K562 (cell line): Measurements from ENCODE around the gene MMEL1.

ENCODE experiments used
- DNMT1 ChIP-seq: fragments of 450-650 bp; IDR thresholded peaks from 2 replicates; pipeline ENCODE4 v1.6.1; 2016; ENCODE audit warnings: antibody characterized with exemption, mild to moderate bottlenecking
- EHMT2 ChIP-seq: fragments of 450-650 bp; IDR thresholded peaks from 2 replicates; pipeline ENCODE4 v1.6.1; 2018; ENCODE audit warnings: antibody characterized with exemption
- ELK1 ChIP-seq: sonication (generic); formaldehyde crosslinking; IDR thresholded peaks from 2 replicates; pipeline ENCODE4 v1.8.1; 2022; ENCODE audit warnings: missing genetic modification reagents
- EP300 ChIP-seq: IDR thresholded peaks from 2 replicates; pipeline ENCODE4 v1.6.1; 2012; ENCODE audit warnings: low read length, improper control_type of control experiment
- FOXA1 ChIP-seq: fragments of 450-650 bp; IDR thresholded peaks from 2 replicates; pipeline ENCODE4 v1.6.1; 2016; ENCODE audit warnings: mild to moderate bottlenecking, borderline replicate concordance
- FOXK2 ChIP-seq, 2 experiments: fragments of 450-650 bp; IDR thresholded peaks in 1 of 2; conservative IDR thresholded peaks in 1 of 2; 2 replicates each; pipeline ENCODE4 v1.6.1; 2016; ENCODE audit warnings: low read depth in 2 of 2, mild to moderate bottlenecking in 1 of 2
- POLR2A ChIP-seq: fragments of 450-650 bp; conservative IDR thresholded peaks from 2 replicates; pipeline ENCODE4 v1.6.1; 2016
- RBBP5 ChIP-seq: fragments of 200-600 bp; sonication (generic); IDR thresholded peaks from 2 replicates; pipeline ENCODE4 v1.6.1; 2012; ENCODE audit warnings: borderline replicate concordance, mild to moderate bottlenecking, low read length, control low read depth, inconsistent platforms; ENCODE audit not compliant: insufficient read depth, poor library complexity, severe bottlenecking
- TF ChIP-seq, protein P1 (sequence below), 3 experiments: IDR thresholded peaks in 2 of 3; conservative IDR thresholded peaks in 1 of 3; 2 replicates each; pipeline ENCODE4 v1.5.1; 2011 to 2012; ENCODE audit warnings: low read length in 3 of 3, mild to moderate bottlenecking in 3 of 3, control low read depth in 2 of 3, improper control_type of control experiment in 1 of 3, inconsistent platforms in 1 of 3, low read depth in 1 of 3, mixed read lengths in 1 of 3, moderate library complexity in 1 of 3; ENCODE audit not compliant: insufficient read depth in 2 of 3

GRCh38 chr1:2633936-2634491, 1.2 kb upstream of the MMEL1 start:
- TF ChIP-seq FOXA1 = no peak
- no peak for TF ChIP-seq DNMT1
- no peak for TF ChIP-seq POLR2A
- TF ChIP-seq, protein P1, sequence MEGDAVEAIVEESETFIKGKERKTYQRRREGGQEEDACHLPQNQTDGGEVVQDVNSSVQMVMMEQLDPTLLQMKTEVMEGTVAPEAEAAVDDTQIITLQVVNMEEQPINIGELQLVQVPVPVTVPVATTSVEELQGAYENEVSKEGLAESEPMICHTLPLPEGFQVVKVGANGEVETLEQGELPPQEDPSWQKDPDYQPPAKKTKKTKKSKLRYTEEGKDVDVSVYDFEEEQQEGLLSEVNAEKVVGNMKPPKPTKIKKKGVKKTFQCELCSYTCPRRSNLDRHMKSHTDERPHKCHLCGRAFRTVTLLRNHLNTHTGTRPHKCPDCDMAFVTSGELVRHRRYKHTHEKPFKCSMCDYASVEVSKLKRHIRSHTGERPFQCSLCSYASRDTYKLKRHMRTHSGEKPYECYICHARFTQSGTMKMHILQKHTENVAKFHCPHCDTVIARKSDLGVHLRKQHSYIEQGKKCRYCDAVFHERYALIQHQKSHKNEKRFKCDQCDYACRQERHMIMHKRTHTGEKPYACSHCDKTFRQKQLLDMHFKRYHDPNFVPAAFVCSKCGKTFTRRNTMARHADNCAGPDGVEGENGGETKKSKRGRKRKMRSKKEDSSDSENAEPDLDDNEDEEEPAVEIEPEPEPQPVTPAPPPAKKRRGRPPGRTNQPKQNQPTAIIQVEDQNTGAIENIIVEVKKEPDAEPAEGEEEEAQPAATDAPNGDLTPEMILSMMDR (IDR thresholded peaks at IDR 0.05 in 2 of 3, conservative IDR thresholded peaks at IDR 0.05 in 1 of 3; ENCODE audit: insufficient read depth in 2 of 3, low read depth in 1 of 3, low read length in 3 of 3) = no peak
- no peak for TF ChIP-seq FOXK2 (conservative IDR thresholded peaks at IDR 0.05 in 1 of 2, IDR thresholded peaks at IDR 0.05 in 1 of 2; ENCODE audit: low read depth in 2 of 2)
- TF ChIP-seq ELK1 (CRISPR knock-in tag) = no peak
- TF ChIP-seq EP300 = no peak
- no peak for TF ChIP-seq EHMT2
- no peak for TF ChIP-seq RBBP5
